Keratinocyte (primary cell): ENCODE measurements around the gene CPT2. TPM values are rescaled to one million over a fixed set of nuclear protein-coding genes. Genes with fewer than 3 reads are reported as not detected.
A peak's percentile ranks its signal among the peaks of the same experiment; 100 is the strongest.

Experiments used
- DNase-seq: peaks from one replicate; pipeline ENCODE4 v3.0.0-alpha.2; 2011; ENCODE audit warnings: low read depth, missing footprints, low spot score
- FAIRE-seq: peaks from 2 replicates; lab custom pipeline; 2011; peaks lifted over from hg19 to GRCh38; lab: Jason Lieb, UNC
- H2AFZ ChIP-seq: 2 replicates; pipeline ENCODE4 v1.6.0; 2012; ENCODE audit warnings: low read length, control low read depth, inconsistent platforms; ENCODE audit not compliant: control insufficient read depth
- H3K27ac ChIP-seq: 2 replicates; pipeline ENCODE4 v1.5.1; 2011; ENCODE audit warnings: low read length; ENCODE audit not compliant: control insufficient read depth, insufficient read depth
- H3K27me3 ChIP-seq: 3 replicates; pipeline ENCODE4 v1.6.0; 2011; ENCODE audit warnings: low read length; ENCODE audit not compliant: control insufficient read depth, insufficient read depth; ENCODE audit errors: extremely low read depth
- H3K36me3 ChIP-seq, 2 experiments: 2 replicates in 1 of 2; 3 replicates in 1 of 2; pipeline ENCODE4 v1.5.1; 2011; ENCODE audit warnings: low read length in 2 of 2, mild to moderate bottlenecking in 1 of 2; ENCODE audit not compliant: control insufficient read depth in 2 of 2, insufficient read depth in 2 of 2; ENCODE audit errors: extremely low read depth in 1 of 2
- H3K4me1 ChIP-seq: 3 replicates; pipeline ENCODE4 v1.5.1; 2011; ENCODE audit warnings: low read length; ENCODE audit not compliant: control insufficient read depth, insufficient read depth; ENCODE audit errors: extremely low read depth
- H3K4me2 ChIP-seq: 3 replicates; pipeline ENCODE4 v1.6.0; 2011; ENCODE audit warnings: low read depth, low read length; ENCODE audit not compliant: control insufficient read depth, insufficient read depth; ENCODE audit errors: extremely low read depth
- H3K4me3 ChIP-seq, 3 experiments: fragments of 200-600 bp in 1 of 3; sonication (generic) in 1 of 3; 2 replicates in 2 of 3; 3 replicates in 1 of 3; pipeline ENCODE4 v1.5.1; 2011 to 2016; ENCODE audit warnings: low read length in 3 of 3, mild to moderate bottlenecking in 3 of 3, control low read depth in 2 of 3, inconsistent platforms in 1 of 3, low read depth in 1 of 3, mixed read lengths in 1 of 3, mixed run types in 1 of 3, moderate library complexity in 1 of 3; ENCODE audit not compliant: control insufficient read depth in 2 of 3, insufficient read depth in 2 of 3; ENCODE audit errors: extremely low read depth in 1 of 3
- H3K79me2 ChIP-seq: 2 replicates; pipeline ENCODE4 v1.6.0; 2012; ENCODE audit warnings: low read length; ENCODE audit not compliant: control insufficient read depth, insufficient read depth
- H3K9ac ChIP-seq: 3 replicates; pipeline ENCODE4 v1.6.0; 2011; ENCODE audit warnings: low read length; ENCODE audit not compliant: control insufficient read depth, insufficient read depth; ENCODE audit errors: extremely low read depth
- H3K9me1 ChIP-seq: 3 replicates; pipeline ENCODE4 v1.6.0; 2011; ENCODE audit warnings: low read length; ENCODE audit not compliant: control insufficient read depth, insufficient read depth; ENCODE audit errors: extremely low read depth
- H3K9me3 ChIP-seq: 2 replicates; pipeline ENCODE4 v1.5.1; 2012; ENCODE audit warnings: low read depth, low read length; ENCODE audit not compliant: control insufficient read depth
- H4K20me1 ChIP-seq: 3 replicates; pipeline ENCODE4 v1.6.0; 2011; ENCODE audit warnings: low read length; ENCODE audit not compliant: control insufficient read depth, insufficient read depth; ENCODE audit errors: extremely low read depth
- CTCF ChIP-seq, 3 experiments: IDR thresholded peaks in 1 of 3; conservative IDR thresholded peaks in 1 of 3; optimal IDR thresholded peaks in 1 of 3; 2 replicates in 2 of 3; 3 replicates in 1 of 3; pipeline versions ENCODE3 to v1.5.1; 2011; ENCODE audit warnings: low read length in 3 of 3, mild to moderate bottlenecking in 3 of 3, moderate library complexity in 2 of 3, control low read depth in 1 of 3, inconsistent platforms in 1 of 3; ENCODE audit not compliant: insufficient read depth in 2 of 3; ENCODE audit errors: extremely low read depth in 1 of 3
- EZH2 ChIP-seq: IDR thresholded peaks from one replicate; pipeline ENCODE4 v1.6.1; 2012; ENCODE audit warnings: inconsistent platforms, mild to moderate bottlenecking, low read length, moderate library complexity
- dilution Hi-C: fragments of 300-500 bp; cut with MboI; formaldehyde crosslinking; loops from one replicate; pipeline ENCODE4 v1.7.0; 2020; ENCODE audit warnings: low sequenced_read_pairs; ENCODE audit not compliant: extremely low pct_ligation_motif_present
- polyA plus RNA-seq, 5 experiments: library from polyadenylated mRNA; depleted of rRNA in 3 of 5; stranded (reverse) in 3 of 5; stranded (forward) in 1 of 5; unstranded in 1 of 5; fragments of >200 nt; gene quantifications; 1 replicate in 1 of 5; 2 replicates in 3 of 5; 3 replicates in 1 of 5; pipeline versions ENCODE4 v1.2.1 to v1.2.3, GENCODE V29; 2011 to 2012; ENCODE audit warnings: missing spikeins in 2 of 5, low read depth in 1 of 5, low replicate concordance in 1 of 5

Gene CPT2
- polyA plus RNA-seq, 1 donor (not counting 4 experiments of a cell fraction or from before 2014, with no cell fraction given) = 16.6 TPM

GRCh38 chr1:53255031-53255430, 58.4 kb downstream of the CPT2 start:
- Histone ChIP-seq H3K36me3 (peaks cover 13 to 35% of the 10 kb centered on the region in 2 experiments), H3K4me1 (no peaks in the 10 kb centered on the region), H3K27ac (no peak overlapping the region), H3K79me2 (no peaks in the 10 kb centered on the region), H2AFZ (no peak overlapping the region), H3K27me3 (no peaks in the 10 kb centered on the region), H3K9me3 (no peaks in the 10 kb centered on the region), H3K4me3 (no peak overlapping the region), H3K9ac (no peak overlapping the region), H4K20me1 (no peaks in the 10 kb centered on the region), H3K9me1 (no peaks in the 10 kb centered on the region), H3K4me2 (no peak overlapping the region)
- FAIRE-seq (no peak), DNase-seq (no peak)
- dilution Hi-C loops = no loop called here
- TF ChIP-seq EZH2 = no peak
- peak in 2 of 3 experiments; percentile 20 to 21 for TF ChIP-seq CTCF (optimal IDR thresholded peaks at IDR 0.05 in 1 of 3, IDR thresholded peaks at IDR 0.05 in 1 of 3, conservative IDR thresholded peaks at IDR 0.05 in 1 of 3; ENCODE audit: extremely low read depth in 1 of 3, insufficient read depth in 2 of 3, low read length in 3 of 3)

GRCh38 chr1:53256511-53257453, 60.2 kb downstream of the CPT2 start:
- Histone ChIP-seq H3K9me3 (no peaks in the 10 kb centered on the region), H3K4me1 (no peaks in the 10 kb centered on the region), H3K27ac (no peak overlapping the region), H2AFZ (no peak overlapping the region), H3K4me2 (no peak overlapping the region), H3K79me2 (no peaks in the 10 kb centered on the region), H4K20me1 (no peaks in the 10 kb centered on the region), H3K27me3 (no peaks in the 10 kb centered on the region), H3K4me3 (no peak overlapping the region), H3K9ac (no peak overlapping the region), H3K9me1 (no peaks in the 10 kb centered on the region), H3K36me3 (peaks cover 22 to 47% of the 10 kb centered on the region in 2 experiments)
- DNase-seq (no peak), FAIRE-seq (no peak)
- dilution Hi-C loops = no loop called here
- TF ChIP-seq CTCF (optimal IDR thresholded peaks at IDR 0.05 in 1 of 3, IDR thresholded peaks at IDR 0.05 in 1 of 3, conservative IDR thresholded peaks at IDR 0.05 in 1 of 3; ENCODE audit: extremely low read depth in 1 of 3, insufficient read depth in 2 of 3, low read length in 3 of 3) (no peak), EZH2 (no peak)
